NCI-H226 (cell line): Measurements from ENCODE around the gene SPSB3.
"Not testable (repeated sequence)": the region's sequence is repeated elsewhere in the genome, so short reads cannot be mapped to it uniquely, and the experiment has no call there.

Experiments
- DNase-seq: peaks from one replicate; pipeline ENCODE4 v3.0.0-alpha.2; 2015

Gene SPSB3

GRCh38 chr16:1816396-1817275, 34.3 kb upstream of the SPSB3 start:
- DNase-seq, result no peak

GRCh38 chr16:1815461-1815860, 33.1 kb upstream of the SPSB3 start:
- DNase-seq, result no peak

GRCh38 chr16:1812732-1813163, 30.4 kb upstream of the SPSB3 start:
- no peak for DNase-seq

- no peak for DNase-seq
Observed at GRCh38 chr16:1810536-1810935, 28.2 kb upstream of the SPSB3 start.

GRCh38 chr16:1810106-1810505, 27.7 kb upstream of the SPSB3 start:
- DNase-seq, result no peak

GRCh38 chr16:1809281-1809801, 27.0 kb upstream of the SPSB3 start:
- no peak for DNase-seq

- DNase-seq, result no peak
Observed at GRCh38 chr16:1808691-1809090, 26.3 kb upstream of the SPSB3 start.

GRCh38 chr16:1807626-1808025, 25.3 kb upstream of the SPSB3 start:
- no peak for DNase-seq

GRCh38 chr16:1800701-1801100, 18.3 kb upstream of the SPSB3 start:
- DNase-seq, result no peak

GRCh38 chr16:1799263-1799662, 16.9 kb upstream of the SPSB3 start:
- not testable (repeated sequence) for DNase-seq

GRCh38 chr16:1794908-1795666, 12.7 kb upstream of the SPSB3 start:
- DNase-seq, result no peak

- no peak for DNase-seq
Observed at GRCh38 chr16:1794221-1794871, 12.0 kb upstream of the SPSB3 start.

GRCh38 chr16:1793578-1794220, 11.3 kb upstream of the SPSB3 start, which contains the start of gene IGFALS:
TSS of gene IGFALS (minus strand) at chr16:1793705. CDS start at chr16:1793652, 53 bp downstream.
- no peak for DNase-seq

- DNase-seq, result no peak
Observed at GRCh38 chr16:1792836-1793577, 10.6 kb upstream of the SPSB3 start.

- no peak for DNase-seq
Observed at GRCh38 chr16:1791943-1792812, 9.8 kb upstream of the SPSB3 start.

GRCh38 chr16:1791256-1791942, 9.0 kb upstream of the SPSB3 start:
- DNase-seq, result no peak

GRCh38 chr16:1790611-1791255, 8.4 kb upstream of the SPSB3 start:
- DNase-seq, result no peak

GRCh38 chr16:1790261-1790610, 7.9 kb upstream of the SPSB3 start:
- DNase-seq, result no peak

GRCh38 chr16:1789643-1790045, 7.3 kb upstream of the SPSB3 start:
- DNase-seq, result no peak

- DNase-seq, result no peak
Observed at GRCh38 chr16:1788708-1789100, 6.3 kb upstream of the SPSB3 start.
